A549 (cell line): Measurements from ENCODE around the gene IGFBP5.

Experiments used
- CTCF ChIP-seq: fragments of >200 bp; sonication (Bioruptor Twin); formaldehyde crosslinking; IDR thresholded peaks from 3 replicates; pipeline ENCODE4 v1.5.1; 2016
- EP300 ChIP-seq, 2 experiments: fragments of >200 bp; sonication (Bioruptor Twin); formaldehyde crosslinking; IDR thresholded peaks; 2 replicates in 1 of 2; 3 replicates in 1 of 2; pipeline ENCODE4 v1.6.1; 2016 to 2017
- KDM1A ChIP-seq: fragments of 200-600 bp; sonication (generic); IDR thresholded peaks from 2 replicates; pipeline ENCODE4 v1.6.1; 2016; ENCODE audit warnings: low read depth, mild to moderate bottlenecking
- MAX ChIP-seq: IDR thresholded peaks from 2 replicates; pipeline ENCODE4 v1.6.1; 2012
- POLR2A ChIP-seq: IDR thresholded peaks from 2 replicates; pipeline ENCODE4 v1.6.1; 2012; ENCODE audit warnings: mild to moderate bottlenecking, low read length

GRCh38 chr2:216629784-216630183 is 65.6 kb downstream of the IGFBP5 start:
- no peak for TF ChIP-seq KDM1A
- TF ChIP-seq CTCF: no peak
- TF ChIP-seq POLR2A: no peak
- no peak for TF ChIP-seq MAX
- no peak for TF ChIP-seq EP300 (IDR thresholded peaks at IDR 0.05)
